Measurements from ENCODE around the gene CLTRN. TPM values are rescaled to one million over a fixed set of nuclear protein-coding genes. Genes with fewer than 3 reads are reported as not detected.

The CLTRN gene
- total and polyA plus RNA-seq, 2 donors (not counting 3 experiments of a cell fraction or from before 2014, with no cell fraction given) = 0.04 TPM; not detected in 1

- BruUV-seq (replicated peaks) = no TSS peak
- dilution Hi-C loops (cut with MboI; ENCODE audit: extremely low pct_ligation_motif_present, low sequenced_read_pairs) (no loop called here), intact Hi-C loops (cut with micrococcal nuclease) (loop anchor here (10.0 kb wide), 1 partner anchor 59 kb away; no protein-coding TSS in a partner anchor)
- Histone ChIP-seq H4K20me1 (replicated peaks; ENCODE audit: control insufficient read depth, extremely low read depth, insufficient read depth, low read length) (no peaks in the 10 kb centered on the region), H2AFZ (ENCODE audit: low read depth, low read length) (no peak overlapping the region), H3K27ac (ENCODE audit: insufficient read depth, low read depth, low read length) (no peak overlapping the region), H3K36me3 (ENCODE audit: control insufficient read depth in 2 of 2, extremely low read depth in 1 of 2, insufficient read depth in 2 of 2, low read length in 2 of 2) (no peaks in the 10 kb centered on the region), H3K9me1 (replicated peaks; ENCODE audit: control insufficient read depth, extremely low read depth, insufficient read depth, low read length) (no peaks in the 10 kb centered on the region), H3K27me3 (ENCODE audit: control insufficient read depth in 2 of 2, insufficient read depth in 2 of 2, low read length in 2 of 2) (peaks cover 2 to 6% of the 10 kb centered on the region in 2 experiments), H3K4me2 (ENCODE audit: insufficient read depth, low read length) (no peak overlapping the region), H3K9ac (replicated peaks; ENCODE audit: extremely low read depth, insufficient read depth, low read length) (no peak overlapping the region), H3K9me3 (replicated peaks; ENCODE audit: control insufficient read depth, insufficient read depth, low read length) (no peaks in the 10 kb centered on the region), H3K79me2 (ENCODE audit: control insufficient read depth, insufficient read depth, low read length) (no peaks in the 10 kb centered on the region), H3K4me1 (ENCODE audit: control insufficient read depth, extremely low read depth, insufficient read depth, low read length) (no peaks in the 10 kb centered on the region), H3K4me3 (replicated peaks in 1 of 3; ENCODE audit: insufficient read depth in 1 of 3, low read depth in 1 of 3, low read length in 3 of 3) (no peak overlapping the region)
- no peak for TF ChIP-seq MYC (IDR thresholded peaks at IDR 0.05; ENCODE audit: low read depth, low read length)
- TF ChIP-seq JUN (IDR thresholded peaks at IDR 0.05; ENCODE audit: borderline replicate concordance, insufficient read depth, insufficient read length, low read depth) = no peak
- TF ChIP-seq POLR2AphosphoS5 (IDR thresholded peaks at IDR 0.05; ENCODE audit: insufficient read depth, low read depth, low read length) = no peak
- TF ChIP-seq CTCF (IDR thresholded peaks at IDR 0.05; ENCODE audit: extremely low read depth in 1 of 2, insufficient read depth in 1 of 2, low read depth in 1 of 2, low read length in 2 of 2) = no peak
- TF ChIP-seq EZH2 (IDR thresholded peaks at IDR 0.05; ENCODE audit: borderline replicate concordance, low read depth, low read length, severe bottlenecking) = no peak
- TF ChIP-seq POLR2A (IDR thresholded peaks at IDR 0.05; ENCODE audit: low read depth, low read length) = no peak
- no peak for TF ChIP-seq GATA2 (IDR thresholded peaks at IDR 0.05; ENCODE audit: insufficient read depth, insufficient read length, low read depth, low read length)
- TF ChIP-seq, protein P1, sequence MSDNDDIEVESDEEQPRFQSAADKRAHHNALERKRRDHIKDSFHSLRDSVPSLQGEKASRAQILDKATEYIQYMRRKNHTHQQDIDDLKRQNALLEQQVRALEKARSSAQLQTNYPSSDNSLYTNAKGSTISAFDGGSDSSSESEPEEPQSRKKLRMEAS (IDR thresholded peaks at IDR 0.05; ENCODE audit: insufficient read depth, insufficient read length) = no peak
- no peak for TF ChIP-seq FOS (IDR thresholded peaks at IDR 0.05; ENCODE audit: borderline replicate concordance, insufficient read depth, low read length)
- DNase-seq (ENCODE audit: low read depth, low spot score) = no peak
- FAIRE-seq = no peak
- POLR2A ChIA-PET = no interaction called here
- CTCF ChIA-PET = interaction anchor here (2.2 kb wide), 1 partner anchor 76 kb away, joined by 8 read pairs; no protein-coding TSS in a partner anchor
Observed at GRCh38 chrX:15643786-15644559, 20.6 kb downstream of the CLTRN start.
